GM12892 (cell line): ENCODE measurements around the gene PDE7B.
"Not testable (repeated sequence)": the region's sequence is repeated elsewhere in the genome, so short reads cannot be mapped to it uniquely, and the experiment has no call there.

Experiments used
- DNase-seq: peaks from one replicate; pipeline ENCODE4 v3.0.0; 2011; ENCODE audit not compliant: insufficient read length
- FAIRE-seq: peaks from 2 replicates; lab custom pipeline; 2011; peaks lifted over from hg19 to GRCh38; lab: Jason Lieb, UNC
- POLR2A ChIP-seq: IDR thresholded peaks from 2 replicates; pipeline ENCODE4 v1.6.1; 2011; ENCODE audit warnings: low read depth, low read length, control low read depth
- POLR2AphosphoS5 ChIP-seq: IDR thresholded peaks from 2 replicates; pipeline ENCODE4 v1.6.1; 2011; ENCODE audit warnings: low read depth, low read length, control low read depth
- TAF1 ChIP-seq: IDR thresholded peaks from 2 replicates; pipeline ENCODE4 v1.6.1; 2011; ENCODE audit warnings: low read depth, mild to moderate bottlenecking, control low read depth, low read length, borderline replicate concordance

PDE7B gene

GRCh38 chr6:136089876-136090275, 238.4 kb downstream of the PDE7B start:
- TF ChIP-seq POLR2A (no peak), TAF1 (no peak), POLR2AphosphoS5 (no peak)
- no peak for FAIRE-seq
- DNase-seq = no peak

- TF ChIP-seq TAF1 (no peak), POLR2AphosphoS5 (no peak), POLR2A (no peak)
- no peak for DNase-seq
- no peak for FAIRE-seq
Observed at GRCh38 chr6:136090929-136091328, 239.4 kb downstream of the PDE7B start.

GRCh38 chr6:136092897-136093296, 241.4 kb downstream of the PDE7B start:
- TF ChIP-seq POLR2AphosphoS5 = no peak
- no peak for TF ChIP-seq TAF1
- TF ChIP-seq POLR2A = no peak
- no peak for FAIRE-seq
- DNase-seq = no peak

- DNase-seq (no peak), FAIRE-seq (no peak)
- no peak for TF ChIP-seq POLR2AphosphoS5
Observed at GRCh38 chr6:136093835-136094234, 242.3 kb downstream of the PDE7B start.

- FAIRE-seq (no peak), DNase-seq (no peak)
- no peak for TF ChIP-seq POLR2A
- no peak for TF ChIP-seq POLR2AphosphoS5
- no peak for TF ChIP-seq TAF1
Observed at GRCh38 chr6:136094812-136095211, 243.3 kb downstream of the PDE7B start.

- FAIRE-seq (no peak), DNase-seq (no peak)
- TF ChIP-seq TAF1 = no peak
- no peak for TF ChIP-seq POLR2A
- no peak for TF ChIP-seq POLR2AphosphoS5
Observed at GRCh38 chr6:136095986-136096385, 244.5 kb downstream of the PDE7B start.

- TF ChIP-seq POLR2A = no peak
- TF ChIP-seq POLR2AphosphoS5 = no peak
- TF ChIP-seq TAF1 = no peak
- FAIRE-seq (no peak), DNase-seq (no peak)
Observed at GRCh38 chr6:136102991-136103688, 251.6 kb downstream of the PDE7B start.

GRCh38 chr6:136103763-136104311, 252.3 kb downstream of the PDE7B start:
- DNase-seq = no peak
- FAIRE-seq = no peak

GRCh38 chr6:136104556-136104955, 253.1 kb downstream of the PDE7B start:
- TF ChIP-seq POLR2A (no peak), POLR2AphosphoS5 (no peak), TAF1 (no peak)
- FAIRE-seq (no peak), DNase-seq (no peak)

More at GRCh38 chr6:136103763-136104311, 252.3 kb downstream of the PDE7B start:
- TF ChIP-seq POLR2A = no peak
- no peak for TF ChIP-seq POLR2AphosphoS5
- TF ChIP-seq TAF1 = no peak

- FAIRE-seq, DNase-seq: not testable (repeated sequence)
Observed at GRCh38 chr6:136105797-136106196, 254.3 kb downstream of the PDE7B start.

GRCh38 chr6:136108361-136108945, 257.0 kb downstream of the PDE7B start:
- DNase-seq (no peak), FAIRE-seq (no peak)
- TF ChIP-seq TAF1 = no peak
- TF ChIP-seq POLR2A = no peak
- no peak for TF ChIP-seq POLR2AphosphoS5

- FAIRE-seq = no peak
- DNase-seq = no peak
- TF ChIP-seq POLR2A = no peak
- TF ChIP-seq TAF1 = no peak
- no peak for TF ChIP-seq POLR2AphosphoS5
Observed at GRCh38 chr6:136111831-136112230, 260.3 kb downstream of the PDE7B start.
